OCI-LY1 (cell line): ENCODE measurements around the gene TAL2.
"Not testable (repeated sequence)": the region's sequence is repeated elsewhere in the genome, so short reads cannot be mapped to it uniquely, and the experiment has no call there.

Source experiments
- H2AFZ ChIP-seq: fragments of 200-600 bp; sonication (generic), shearing (Covaris generic); 2 replicates; pipeline ENCODE4 v1.6.0; 2014; ENCODE audit warnings: antibody characterized with exemption, mild to moderate bottlenecking, low read length
- H3F3A ChIP-seq: fragments of 200-600 bp; sonication (generic), shearing (Covaris generic); 2 replicates; pipeline ENCODE4 v1.6.0; 2014; ENCODE audit warnings: mild to moderate bottlenecking, antibody characterized with exemption, low read length, moderate library complexity; ENCODE audit not compliant: insufficient read depth
- H3K27ac ChIP-seq: fragments of 200-600 bp; sonication (generic); 2 replicates; pipeline ENCODE4 v1.5.1; 2014; ENCODE audit warnings: low read length, mixed run types, mild to moderate bottlenecking, low read depth; ENCODE audit not compliant: poor library complexity, severe bottlenecking
- H3K27me3 ChIP-seq: fragments of 200-600 bp; sonication (generic); 2 replicates; pipeline ENCODE4 v1.6.0; 2014; ENCODE audit warnings: antibody characterized with exemption, mild to moderate bottlenecking, low read length, moderate library complexity; ENCODE audit not compliant: insufficient read depth
- H3K36me3 ChIP-seq: fragments of 200-600 bp; sonication (generic); 2 replicates; pipeline ENCODE4 v1.6.1; 2014; ENCODE audit warnings: mild to moderate bottlenecking, antibody characterized with exemption, low read length, moderate library complexity, mixed read lengths; ENCODE audit not compliant: insufficient read depth
- H3K4me1 ChIP-seq: fragments of 200-600 bp; sonication (generic); 2 replicates; pipeline ENCODE4 v1.5.1; 2014; ENCODE audit warnings: mild to moderate bottlenecking, low read length, moderate library complexity; ENCODE audit not compliant: insufficient read depth, severe bottlenecking
- H3K4me2 ChIP-seq: fragments of 200-600 bp; sonication (generic), shearing (Covaris generic); 2 replicates; pipeline ENCODE4 v1.6.1; 2014; ENCODE audit warnings: low read length
- H3K4me3 ChIP-seq: fragments of 200-600 bp; sonication (generic); 2 replicates; pipeline ENCODE4 v1.5.1; 2014; ENCODE audit warnings: low read length, low read depth, mild to moderate bottlenecking, mixed read lengths; ENCODE audit not compliant: poor library complexity, severe bottlenecking
- H3K79me2 ChIP-seq: fragments of 200-600 bp; shearing (Covaris generic); 2 replicates; pipeline ENCODE4 v1.6.1; 2016; ENCODE audit warnings: mixed run types, low read length, mixed read lengths; ENCODE audit not compliant: insufficient read depth
- H3K9ac ChIP-seq: fragments of 200-600 bp; sonication (generic), shearing (Covaris generic); 2 replicates; pipeline ENCODE4 v1.6.1; 2014; ENCODE audit warnings: mild to moderate bottlenecking, low read length, mixed read lengths
- H3K9me2 ChIP-seq: fragments of 200-600 bp; sonication (generic), shearing (Covaris generic); 2 replicates; pipeline ENCODE4 v1.6.1; 2014; ENCODE audit warnings: low read depth, mild to moderate bottlenecking, low read length, mixed read lengths
- H3K9me3 ChIP-seq: fragments of 200-600 bp; shearing (Covaris generic); 2 replicates; pipeline ENCODE4 v1.6.1; 2014; ENCODE audit warnings: low read length, mixed read lengths
- H4K20me1 ChIP-seq: fragments of 200-600 bp; sonication (generic), shearing (Covaris generic); 2 replicates; pipeline ENCODE4 v1.6.0; 2016; ENCODE audit warnings: mild to moderate bottlenecking, low read length; ENCODE audit not compliant: insufficient read depth
- CTCF ChIP-seq: fragments of 200-600 bp; sonication (generic), shearing (Covaris generic); IDR thresholded peaks from 2 replicates; pipeline ENCODE4 v1.5.1; 2017; ENCODE audit warnings: mild to moderate bottlenecking, antibody characterized with exemption, low read length, moderate library complexity, mixed read lengths
- EZH2 ChIP-seq: fragments of 200-600 bp; sonication (generic), shearing (Covaris generic); IDR thresholded peaks from 2 replicates; pipeline ENCODE4 v1.8.0; 2017; ENCODE audit warnings: borderline replicate concordance, mixed run types, mild to moderate bottlenecking, antibody characterized with exemption, low read length, moderate library complexity, mixed read lengths

The TAL2 gene

DNA sequence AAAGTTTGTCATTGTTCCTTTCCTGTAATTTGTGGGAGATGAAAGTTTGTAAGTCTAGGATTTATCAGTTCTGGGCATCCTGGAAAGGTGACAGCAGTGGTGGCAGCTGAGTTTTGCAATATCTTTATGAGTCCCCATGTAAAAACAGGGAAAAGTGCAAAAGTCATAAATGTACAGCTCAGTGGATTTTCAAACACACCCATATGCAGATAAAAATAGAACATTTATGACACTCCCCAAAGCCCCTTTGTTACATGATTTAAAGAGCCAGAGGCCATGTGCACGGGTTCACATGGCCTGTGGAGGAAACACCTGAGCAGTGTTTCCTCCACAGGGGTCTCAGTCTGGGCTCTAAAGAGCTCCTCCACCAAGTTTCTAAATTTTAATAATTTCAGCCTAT is 38.4 kb downstream of the TAL2 start:
- Histone ChIP-seq H3K79me2 (peaks cover 63% of the 10 kb centered on the region), H4K20me1 (no peaks in the 10 kb centered on the region)

DNA sequence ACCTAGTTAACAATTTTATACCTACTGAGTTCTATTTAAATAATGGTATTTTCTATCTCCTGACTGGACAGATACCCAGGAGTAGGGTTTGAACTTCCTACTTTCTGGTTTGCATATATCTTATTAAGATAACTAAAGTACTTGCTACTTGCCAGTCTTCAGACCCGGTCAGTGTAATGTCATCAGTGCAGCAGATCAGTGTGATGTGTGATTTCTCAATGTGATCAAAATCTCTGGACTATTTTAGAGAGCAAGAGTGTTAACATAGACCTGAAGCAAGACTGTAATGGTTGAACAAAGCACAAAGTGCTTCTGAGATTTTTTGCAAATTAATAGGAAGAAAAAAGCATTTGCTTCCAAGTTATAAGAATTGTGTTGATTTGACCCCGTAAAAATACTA is 38.9 kb downstream of the TAL2 start:
- Histone ChIP-seq H3K4me3 (no peak overlapping the region), H3F3A (no peaks in the 10 kb centered on the region), H3K9ac (no peak overlapping the region), H3K4me1 (peaks cover 27% of the 10 kb centered on the region), H3K27me3 (no peaks in the 10 kb centered on the region), H3K9me3 (no peaks in the 10 kb centered on the region), H2AFZ (no peak overlapping the region), H3K36me3 (peaks cover 8% of the 10 kb centered on the region), H3K27ac (no peak overlapping the region), H3K9me2 (no peaks in the 10 kb centered on the region), H3K79me2 (peaks cover 58% of the 10 kb centered on the region), H4K20me1 (no peaks in the 10 kb centered on the region), H3K4me2 (no peak overlapping the region)
- TF ChIP-seq CTCF, result no peak
- no peak for TF ChIP-seq EZH2

More for the DNA sequence above, 38.4 kb downstream of the TAL2 start:
- Histone ChIP-seq H3K9me3 (no peaks in the 10 kb centered on the region), H3K36me3 (peaks cover 5% of the 10 kb centered on the region), H3K27ac (no peak overlapping the region), H3F3A (no peaks in the 10 kb centered on the region), H2AFZ (no peak overlapping the region), H3K9ac (no peak overlapping the region), H3K4me2 (no peak overlapping the region; the same call in 1 of the 2 replicates), H3K9me2 (no peaks in the 10 kb centered on the region), H3K4me3 (no peak overlapping the region), H3K4me1 (peaks cover 32% of the 10 kb centered on the region), H3K27me3 (no peaks in the 10 kb centered on the region)
- TF ChIP-seq CTCF (no peak), EZH2 (no peak)

- H3K9me3 ChIP-seq, result no peaks in the 10 kb centered on the region
- no peak overlapping the region for H2AFZ ChIP-seq
- no peaks in the 10 kb centered on the region for H3F3A ChIP-seq
- H3K79me2 ChIP-seq, result peaks cover 49% of the 10 kb centered on the region
- H3K27ac ChIP-seq, result no peak overlapping the region
- H3K9me2 ChIP-seq, result no peaks in the 10 kb centered on the region
- H3K4me3 ChIP-seq, result no peak overlapping the region
- H3K4me2 ChIP-seq, result no peak overlapping the region
- peaks cover 16% of the 10 kb centered on the region for H3K36me3 ChIP-seq
- no peak overlapping the region for H3K9ac ChIP-seq
- TF ChIP-seq CTCF, result no peak
- no peak for TF ChIP-seq EZH2
- H4K20me1 ChIP-seq, result no peaks in the 10 kb centered on the region
- H3K27me3 ChIP-seq, result no peaks in the 10 kb centered on the region
- peaks cover 17% of the 10 kb centered on the region for H3K4me1 ChIP-seq
Observed at GRCh38 chr9:105702207-105702606, 40.0 kb downstream of the TAL2 start.

DNA sequence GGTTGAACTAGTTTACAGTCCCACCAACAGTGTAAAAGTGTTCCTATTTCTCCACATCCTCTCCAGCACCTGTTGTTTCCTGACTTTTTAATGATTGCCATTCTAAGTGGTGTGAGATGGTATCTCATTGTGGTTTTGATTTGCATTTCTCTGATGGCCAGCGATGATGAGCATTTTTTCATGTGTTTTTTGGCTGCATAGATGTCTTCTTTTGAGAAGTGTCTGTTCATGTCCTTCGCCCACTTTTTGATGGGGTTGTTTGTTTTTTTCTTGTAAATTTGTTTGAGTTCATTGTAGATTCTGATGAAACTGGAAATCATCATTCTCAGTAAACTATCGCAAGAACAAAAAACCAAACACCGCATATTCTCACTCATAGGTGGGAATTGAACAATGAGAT is 41.4 kb downstream of the TAL2 start:
- H3K4me2 ChIP-seq, H3K9ac ChIP-seq, H2AFZ ChIP-seq, H3F3A ChIP-seq, H3K27me3 ChIP-seq, H3K9me2 ChIP-seq, H4K20me1 ChIP-seq, H3K9me3 ChIP-seq, H3K27ac ChIP-seq, H3K4me3 ChIP-seq: not testable (repeated sequence)
- peaks cover 22% of the 10 kb centered on the region for H3K4me1 ChIP-seq
- peaks cover 35% of the 10 kb centered on the region for H3K79me2 ChIP-seq
- peaks cover 16% of the 10 kb centered on the region for H3K36me3 ChIP-seq
